Duodenal mucosa (tissue), 2 donors: ENCODE results near the gene METTL13.

Source experiments
- H3K27ac ChIP-seq: one replicate; pipeline ENCODE4 v1.7.0; 2013; ENCODE audit warnings: low read depth, low read length
- H3K27me3 ChIP-seq, 2 donors: one replicate each; pipeline ENCODE4 v1.7.0; 2013; ENCODE audit warnings: low read length in 2 of 2, control low read depth in 1 of 2; ENCODE audit not compliant: insufficient read depth in 2 of 2, control insufficient read depth in 1 of 2
- H3K36me3 ChIP-seq, 2 donors: one replicate each; pipeline ENCODE4 v1.7.0; 2013; ENCODE audit warnings: low read length in 2 of 2, control low read depth in 1 of 2; ENCODE audit not compliant: insufficient read depth in 2 of 2, control insufficient read depth in 1 of 2
- H3K4me1 ChIP-seq, 2 donors: one replicate each; pipeline ENCODE4 v1.7.0; 2013; ENCODE audit warnings: low read length in 2 of 2, control low read depth in 1 of 2; ENCODE audit not compliant: insufficient read depth in 2 of 2, control insufficient read depth in 1 of 2
- H3K4me3 ChIP-seq, 2 donors: one replicate each; pipeline ENCODE4 v1.7.0; 2013; ENCODE audit warnings: low read length in 2 of 2, low read depth in 1 of 2
- H3K9ac ChIP-seq, 2 donors: one replicate each; pipeline ENCODE4 v1.7.0; 2013; ENCODE audit warnings: low read length in 2 of 2, low read depth in 1 of 2
- H3K9me3 ChIP-seq, 2 donors: one replicate each; pipeline ENCODE4 v1.7.0; 2013; ENCODE audit warnings: low read length in 2 of 2, control low read depth in 1 of 2; ENCODE audit not compliant: control insufficient read depth in 1 of 2

The METTL13 gene

DNA sequence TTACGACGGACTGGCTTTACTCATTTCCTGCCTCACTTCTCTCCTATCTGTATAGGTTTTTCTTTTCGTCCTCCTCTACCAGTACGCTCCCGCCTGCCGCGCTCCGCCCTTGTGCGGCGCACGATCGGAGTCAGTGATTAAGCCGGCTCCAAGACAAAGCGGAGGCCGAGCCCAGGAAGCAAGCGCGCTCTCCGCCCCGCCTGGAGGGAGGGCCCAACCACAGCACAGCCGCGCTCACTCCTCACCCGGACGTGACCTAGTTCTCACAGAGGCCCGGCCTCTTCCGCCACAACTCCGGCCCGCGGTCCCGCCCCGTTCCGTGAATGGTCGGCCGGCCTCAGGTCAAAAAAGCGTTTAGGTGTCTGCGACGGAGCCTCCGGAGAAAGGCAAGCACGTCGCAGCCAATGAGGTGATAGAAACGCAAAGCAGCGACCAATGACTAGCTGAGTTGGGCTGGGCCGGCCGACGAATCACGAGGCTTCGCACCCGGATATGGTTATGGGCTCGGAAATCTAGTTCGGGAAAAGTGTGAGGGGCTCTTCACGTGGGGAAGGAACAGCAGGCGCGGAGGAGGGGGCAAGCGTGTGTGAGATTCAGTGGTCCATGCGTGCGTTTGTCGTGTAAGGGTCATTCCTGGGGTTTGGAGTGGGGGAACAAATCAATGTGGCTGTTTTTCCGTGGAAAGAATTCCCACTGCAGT lies at the start of gene METTL13:
Gene METTL13 (plus strand): TSS at position 485 of the 700 bp plus-strand sequence. CDS start 308 bp downstream, outside the sequence.
- Histone ChIP-seq H3K36me3 (peaks cover 17 to 25% of the 10 kb centered on the region in 2 donors), H3K9me3 (no peaks in the 10 kb centered on the region), H3K9ac (peak within 1 kb of the TSS; percentile 85 to 96), H3K4me3 (peak within 1 kb of the TSS; percentile 96 to 98), H3K27ac (peak within 1 kb of the TSS; percentile 79), H3K27me3 (no peaks in the 10 kb centered on the region), H3K4me1 (peaks cover 16 to 26% of the 10 kb centered on the region in 2 donors)

DNA sequence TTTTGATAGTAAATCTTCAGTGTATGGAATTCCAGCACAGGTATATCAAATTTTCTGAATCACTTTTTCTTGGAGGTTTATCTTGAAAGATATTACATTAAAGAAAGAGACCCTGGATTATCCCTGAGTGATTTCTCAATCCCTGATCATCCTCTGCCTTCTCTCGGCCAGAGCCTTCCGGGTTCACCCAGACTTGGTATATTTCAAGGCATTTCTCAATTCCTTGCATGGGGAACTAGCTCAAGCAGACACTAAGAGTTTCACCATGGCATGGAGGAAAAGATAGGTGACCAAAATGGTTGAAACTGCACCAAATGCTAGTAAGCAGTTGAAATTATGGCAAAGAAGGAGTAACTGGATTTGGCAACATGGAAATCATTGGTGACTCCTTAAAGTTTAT lies 45.3 kb upstream of the METTL13 start:
- Histone ChIP-seq H3K4me1 (peaks cover 10 to 12% of the 10 kb centered on the region in 2 donors), H3K9ac (no peak overlapping the region), H3K27ac (no peak overlapping the region), H3K4me3 (no peak overlapping the region), H3K9me3 (no peaks in the 10 kb centered on the region), H3K27me3 (no peaks in the 10 kb centered on the region), H3K36me3 (peaks cover 0 to 2% of the 10 kb centered on the region in 2 donors)

GRCh38 chr1:171738911-171739310 lies 42.5 kb upstream of the METTL13 start:
- H3K36me3 ChIP-seq = peaks cover 0 to 2% of the 10 kb centered on the region in 2 donors
- H3K4me1 ChIP-seq = peaks cover 20% of the 10 kb centered on the region in 2 donors
- no peaks in the 10 kb centered on the region for H3K9me3 ChIP-seq
- H3K27me3 ChIP-seq = no peaks in the 10 kb centered on the region
- no peak overlapping the region for H3K9ac ChIP-seq
- H3K27ac ChIP-seq = no peak overlapping the region
- no peak overlapping the region for H3K4me3 ChIP-seq

GRCh38 chr1:171739656-171740055 lies 41.8 kb upstream of the METTL13 start:
- Histone ChIP-seq H3K36me3 (peaks cover 0 to 2% of the 10 kb centered on the region in 2 donors), H3K9ac (no peak overlapping the region), H3K9me3 (no peaks in the 10 kb centered on the region), H3K4me1 (peaks cover 20% of the 10 kb centered on the region in 2 donors), H3K4me3 (no peak overlapping the region), H3K27ac (no peak overlapping the region), H3K27me3 (no peaks in the 10 kb centered on the region)

GRCh38 chr1:171740356-171740863 lies 41.0 kb upstream of the METTL13 start:
- Histone ChIP-seq H3K9me3 (no peaks in the 10 kb centered on the region), H3K4me3 (peak overlapping the region in 1 of 2 donors; percentile 91), H3K4me1 (peaks cover 20% of the 10 kb centered on the region in 2 donors), H3K9ac (no peak overlapping the region), H3K36me3 (peaks cover 0 to 2% of the 10 kb centered on the region in 2 donors), H3K27me3 (no peaks in the 10 kb centered on the region), H3K27ac (no peak overlapping the region)

DNA sequence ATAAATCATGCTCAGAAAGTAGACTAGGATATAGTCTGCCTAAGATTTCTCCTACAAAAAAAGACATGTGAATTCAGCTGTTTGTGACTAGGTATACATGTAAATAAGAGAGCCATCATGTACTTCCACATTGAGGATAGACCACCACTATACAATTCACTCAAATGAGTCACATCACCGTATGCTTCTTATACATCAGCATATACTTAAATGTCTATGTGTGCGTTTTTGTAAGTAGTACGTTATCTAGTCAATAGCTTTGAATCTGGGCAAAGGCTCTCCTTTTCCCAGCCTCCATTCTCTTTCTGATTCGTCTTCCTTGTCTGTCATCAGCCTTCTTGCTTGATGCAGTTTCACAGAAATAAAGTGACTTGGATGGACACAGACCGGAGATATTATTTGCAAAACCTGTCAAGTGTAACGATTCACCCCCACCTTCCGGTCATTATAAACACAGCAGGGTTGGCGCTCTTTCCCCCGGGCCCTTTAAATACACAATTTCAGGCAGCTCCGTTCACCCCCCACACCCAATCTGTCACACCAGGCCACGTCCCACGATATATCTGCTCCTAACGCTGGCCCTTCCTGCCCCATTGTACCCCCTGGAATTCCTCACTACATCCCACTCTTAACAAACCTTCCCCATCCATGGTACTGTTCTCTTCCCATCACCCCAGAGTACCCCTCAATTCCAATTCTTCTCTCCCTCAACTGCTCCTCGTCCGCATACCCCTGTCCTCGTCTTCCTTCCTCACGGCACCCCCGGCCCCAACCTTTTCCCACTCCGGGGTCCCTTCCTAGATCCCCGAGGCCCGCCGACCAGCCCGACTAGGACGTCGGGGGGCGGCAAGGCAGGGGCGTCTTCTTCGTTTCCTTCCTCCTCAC lies 40.2 kb upstream of the METTL13 start:
- H3K36me3 ChIP-seq = peaks cover 0 to 1% of the 10 kb centered on the region in 2 donors
- H3K4me1 ChIP-seq = peaks cover 20% of the 10 kb centered on the region in 2 donors

DNA sequence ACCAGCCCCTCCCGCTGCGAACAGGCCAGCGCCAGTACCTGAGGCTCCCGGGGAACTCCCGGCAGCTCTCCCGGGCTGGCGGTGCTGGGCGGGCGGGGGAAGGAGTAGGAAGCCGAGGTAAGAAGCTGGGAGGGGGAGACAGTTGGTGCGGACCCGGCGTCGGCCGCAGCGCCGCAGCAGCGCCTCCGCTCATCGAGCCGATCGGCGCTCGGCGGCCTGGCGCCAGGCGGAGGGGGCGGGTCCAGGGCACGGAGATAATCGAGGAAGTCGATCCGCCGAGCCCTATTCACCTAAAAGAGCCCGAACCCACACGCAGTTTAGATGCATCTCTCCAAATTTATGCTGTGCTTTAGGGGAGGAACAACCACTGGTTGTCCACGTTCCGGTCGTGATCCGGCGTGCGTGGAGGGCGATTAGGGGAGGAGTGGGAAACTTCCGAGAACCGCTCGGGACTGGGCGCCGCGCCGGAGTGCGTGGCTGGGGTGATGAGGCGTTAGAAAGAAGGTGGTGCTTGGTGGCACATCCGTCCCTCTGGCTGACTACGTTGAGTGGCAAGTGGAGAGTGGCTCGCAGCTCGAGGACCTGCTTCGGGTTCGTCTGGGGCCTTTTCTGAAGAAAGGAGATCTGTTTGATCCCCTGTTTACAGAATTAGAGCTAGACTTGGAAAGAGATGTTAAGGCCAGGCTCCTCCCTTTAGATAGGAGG lies 39.4 kb upstream of the METTL13 start, which contains the start of gene VAMP4:
Gene VAMP4 (minus strand): TSS at position 194 of the 705 bp plus-strand sequence. CDS start 3,651 bp downstream, outside the sequence.
- peak within 1 kb of the TSS; percentile 80 to 85 for H3K9ac ChIP-seq
- no peaks in the 10 kb centered on the region for H3K27me3 ChIP-seq
- no peaks in the 10 kb centered on the region for H3K36me3 ChIP-seq
- H3K9me3 ChIP-seq = no peaks in the 10 kb centered on the region
- H3K27ac ChIP-seq = peak within 1 kb of the TSS; percentile 93
- H3K4me3 ChIP-seq = peak within 1 kb of the TSS; percentile 89 to 91
- H3K4me1 ChIP-seq = peaks cover 20% of the 10 kb centered on the region in 2 donors

More for the DNA sequence above, 40.2 kb upstream of the METTL13 start:
- H3K9me3 ChIP-seq = no peaks in the 10 kb centered on the region
- peak overlapping the region; percentile 89 to 91 for H3K4me3 ChIP-seq
- H3K27me3 ChIP-seq = no peaks in the 10 kb centered on the region
- peak overlapping the region; percentile 80 to 85 for H3K9ac ChIP-seq
- peak overlapping the region; percentile 93 for H3K27ac ChIP-seq

DNA sequence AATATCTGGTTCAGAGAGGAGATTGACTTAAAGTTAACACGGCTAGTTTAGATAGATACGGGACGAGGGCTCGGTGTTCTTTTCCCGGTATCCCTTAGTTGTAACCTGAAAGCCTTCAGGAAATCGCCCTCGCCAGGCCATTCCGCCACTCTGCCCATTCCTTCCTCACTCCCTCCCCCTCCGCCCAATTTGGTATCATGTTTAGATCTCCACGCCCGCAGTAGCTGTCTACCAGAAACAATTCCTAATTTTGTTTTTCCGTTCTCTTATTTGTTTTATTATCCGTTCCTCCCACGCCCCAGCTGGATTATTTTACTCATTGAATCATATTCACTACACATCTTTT lies 38.9 kb upstream of the METTL13 start:
- Histone ChIP-seq H3K36me3 (no peaks in the 10 kb centered on the region), H3K9ac (peak overlapping the region; percentile 80 to 85), H3K27ac (peak overlapping the region; percentile 93), H3K27me3 (no peaks in the 10 kb centered on the region), H3K9me3 (no peaks in the 10 kb centered on the region), H3K4me1 (peaks cover 20% of the 10 kb centered on the region in 2 donors), H3K4me3 (peak overlapping the region; percentile 89 to 91)

GRCh38 chr1:171743081-171743870 lies 38.2 kb upstream of the METTL13 start:
- Histone ChIP-seq H3K9me3 (no peaks in the 10 kb centered on the region), H3K4me1 (peaks cover 20% of the 10 kb centered on the region in 2 donors), H3K27me3 (no peaks in the 10 kb centered on the region), H3K36me3 (no peaks in the 10 kb centered on the region), H3K4me3 (peak overlapping the region; percentile 89 to 91), H3K27ac (peak overlapping the region; percentile 2), H3K9ac (peak overlapping the region; percentile 80 to 85)
